GM12874 (cell line): ENCODE results near the gene RASL11B.

Source experiments
- TF ChIP-seq, protein P1 (sequence below): IDR thresholded peaks from 2 replicates; pipeline ENCODE4 v1.5.1; 2011; ENCODE audit warnings: low read depth, mild to moderate bottlenecking, control low read depth, low read length, moderate library complexity; ENCODE audit not compliant: insufficient read depth

The RASL11B gene

DNA sequence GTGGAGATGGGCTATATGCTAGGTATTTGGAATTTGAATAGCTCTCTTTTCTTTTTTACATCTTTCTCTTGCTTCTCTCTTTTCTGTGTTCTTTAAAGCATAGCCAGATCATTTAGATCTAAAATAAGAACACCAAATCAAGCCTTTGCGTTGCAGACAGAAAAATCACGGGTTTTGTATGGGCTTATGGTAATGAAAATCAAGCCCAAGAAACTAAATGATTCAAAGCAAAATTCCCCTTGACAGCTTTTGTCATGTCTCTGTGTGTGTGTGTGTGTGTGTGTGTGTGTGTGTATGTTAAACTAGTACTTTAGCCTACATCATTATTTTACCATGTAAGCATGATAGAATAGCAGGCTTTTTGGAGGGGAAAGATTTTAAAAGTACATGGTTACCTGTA is 1.8 kb upstream of the RASL11B start:
- TF ChIP-seq, protein P1, sequence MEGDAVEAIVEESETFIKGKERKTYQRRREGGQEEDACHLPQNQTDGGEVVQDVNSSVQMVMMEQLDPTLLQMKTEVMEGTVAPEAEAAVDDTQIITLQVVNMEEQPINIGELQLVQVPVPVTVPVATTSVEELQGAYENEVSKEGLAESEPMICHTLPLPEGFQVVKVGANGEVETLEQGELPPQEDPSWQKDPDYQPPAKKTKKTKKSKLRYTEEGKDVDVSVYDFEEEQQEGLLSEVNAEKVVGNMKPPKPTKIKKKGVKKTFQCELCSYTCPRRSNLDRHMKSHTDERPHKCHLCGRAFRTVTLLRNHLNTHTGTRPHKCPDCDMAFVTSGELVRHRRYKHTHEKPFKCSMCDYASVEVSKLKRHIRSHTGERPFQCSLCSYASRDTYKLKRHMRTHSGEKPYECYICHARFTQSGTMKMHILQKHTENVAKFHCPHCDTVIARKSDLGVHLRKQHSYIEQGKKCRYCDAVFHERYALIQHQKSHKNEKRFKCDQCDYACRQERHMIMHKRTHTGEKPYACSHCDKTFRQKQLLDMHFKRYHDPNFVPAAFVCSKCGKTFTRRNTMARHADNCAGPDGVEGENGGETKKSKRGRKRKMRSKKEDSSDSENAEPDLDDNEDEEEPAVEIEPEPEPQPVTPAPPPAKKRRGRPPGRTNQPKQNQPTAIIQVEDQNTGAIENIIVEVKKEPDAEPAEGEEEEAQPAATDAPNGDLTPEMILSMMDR, result no peak

DNA sequence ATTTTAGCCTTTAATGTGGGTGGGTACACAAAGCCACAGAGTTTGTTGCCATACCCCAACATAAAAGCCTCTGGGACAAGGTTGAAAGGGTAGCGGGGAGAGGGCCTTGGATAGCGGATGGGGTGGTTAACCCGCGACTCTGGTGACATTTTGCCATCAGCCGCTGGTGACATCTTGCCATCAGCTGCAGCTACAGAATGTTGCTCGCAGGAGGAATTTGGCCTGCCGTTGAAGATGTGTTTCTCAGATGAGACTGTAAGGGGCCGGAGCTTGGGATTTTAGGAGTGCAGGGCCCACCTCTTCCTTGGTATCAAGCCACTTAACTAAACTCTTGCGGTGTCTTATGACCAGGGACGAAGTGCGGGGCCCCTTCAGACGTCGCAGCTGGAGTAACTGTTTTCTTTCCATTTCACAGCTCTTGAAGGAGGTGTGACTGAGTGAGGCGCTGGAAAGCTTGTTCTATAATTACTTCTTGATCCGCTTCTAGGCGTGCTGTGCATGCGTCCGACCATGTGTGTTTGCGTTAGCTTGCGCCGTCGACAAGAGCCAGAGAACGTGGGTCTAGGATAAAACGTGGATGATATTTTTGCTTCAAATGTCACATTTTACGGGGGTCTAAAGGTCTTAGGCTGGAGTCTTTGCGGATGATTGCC is 820 bp upstream of the RASL11B start:
- TF ChIP-seq, protein P1, result no peak

DNA sequence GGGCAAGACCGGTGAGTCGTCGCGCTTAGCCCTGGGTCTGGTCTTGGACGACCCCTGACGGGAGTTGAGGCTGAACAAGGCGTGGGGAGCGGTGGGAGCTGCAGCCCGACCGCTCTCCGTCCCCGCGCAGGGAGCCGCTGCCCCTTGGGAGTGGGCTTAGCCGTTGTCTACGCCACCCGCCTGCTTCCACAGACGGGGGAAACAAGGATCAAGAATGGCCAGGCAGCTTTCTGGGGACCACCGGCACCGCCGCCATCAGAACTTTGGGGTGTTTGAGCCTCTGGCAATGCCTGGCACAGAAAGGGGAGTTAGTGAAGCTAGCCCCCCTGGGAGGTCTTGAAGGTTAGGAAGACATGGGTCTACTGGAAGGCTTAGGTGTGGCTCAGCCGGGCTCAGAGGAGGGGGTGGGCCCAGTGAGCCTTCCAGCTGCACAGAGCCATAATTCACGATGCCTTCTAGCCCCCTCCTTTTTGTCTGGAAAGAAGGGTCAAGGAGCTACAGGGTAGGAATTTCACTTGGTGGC is 583 bp downstream of the RASL11B start:
- TF ChIP-seq, protein P1, result no peak

DNA sequence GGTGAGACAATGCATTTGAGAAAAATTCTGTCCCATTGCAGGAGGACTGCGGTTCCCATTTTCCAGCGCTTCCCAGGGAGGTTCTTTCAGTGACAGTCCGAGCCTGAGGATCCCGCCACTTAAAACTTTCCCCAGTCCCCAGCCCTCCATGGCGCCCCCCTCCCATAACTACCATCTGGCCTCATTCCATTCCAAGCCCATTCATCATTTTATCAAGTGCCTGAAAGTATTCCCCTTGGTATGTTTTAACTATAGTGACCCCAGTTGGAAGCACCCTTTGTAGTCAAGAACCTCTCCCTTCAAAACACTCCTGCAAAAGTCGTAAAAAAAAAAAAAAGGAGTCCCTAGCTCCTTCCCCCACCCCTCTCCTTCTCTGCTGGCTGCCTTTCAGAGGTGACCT is 1.2 kb downstream of the RASL11B start:
- TF ChIP-seq, protein P1, result no peak

DNA sequence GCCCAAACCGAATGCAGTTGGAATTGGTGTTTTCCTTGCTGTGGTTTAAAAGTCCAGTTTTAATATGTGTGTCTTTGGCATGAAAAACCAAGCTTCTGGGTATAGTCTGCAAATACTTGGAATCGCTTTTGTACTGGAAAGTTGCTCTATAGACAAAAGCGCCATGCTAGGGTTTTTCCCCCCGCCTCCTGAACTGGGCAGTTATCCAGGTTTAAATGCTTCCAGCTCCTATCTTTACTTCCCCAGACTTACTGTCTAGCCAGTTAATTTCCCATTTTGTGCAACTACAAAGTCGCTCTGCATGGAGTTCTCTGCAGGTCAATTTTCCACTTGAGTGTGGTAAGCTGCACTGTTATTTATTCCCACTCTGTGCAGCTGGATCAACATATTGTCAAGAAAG is 2.7 kb downstream of the RASL11B start:
- TF ChIP-seq, protein P1, result no peak

DNA sequence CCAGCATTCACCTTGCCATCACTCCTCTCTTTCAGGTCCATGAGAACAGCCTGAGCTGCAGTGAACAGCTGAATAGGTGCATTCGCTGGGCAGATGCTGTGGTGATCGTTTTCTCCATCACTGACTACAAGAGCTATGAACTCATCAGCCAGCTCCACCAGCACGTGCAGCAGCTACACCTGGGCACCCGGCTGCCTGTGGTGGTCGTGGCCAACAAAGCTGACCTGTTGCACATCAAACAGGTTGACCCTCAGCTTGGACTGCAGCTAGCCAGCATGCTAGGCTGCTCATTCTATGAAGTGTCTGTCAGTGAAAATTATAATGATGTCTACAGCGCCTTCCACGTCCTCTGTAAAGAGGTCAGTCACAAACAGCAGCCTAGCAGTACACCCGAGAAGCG is 3.2 kb downstream of the RASL11B start:
- TF ChIP-seq, protein P1, result no peak

DNA sequence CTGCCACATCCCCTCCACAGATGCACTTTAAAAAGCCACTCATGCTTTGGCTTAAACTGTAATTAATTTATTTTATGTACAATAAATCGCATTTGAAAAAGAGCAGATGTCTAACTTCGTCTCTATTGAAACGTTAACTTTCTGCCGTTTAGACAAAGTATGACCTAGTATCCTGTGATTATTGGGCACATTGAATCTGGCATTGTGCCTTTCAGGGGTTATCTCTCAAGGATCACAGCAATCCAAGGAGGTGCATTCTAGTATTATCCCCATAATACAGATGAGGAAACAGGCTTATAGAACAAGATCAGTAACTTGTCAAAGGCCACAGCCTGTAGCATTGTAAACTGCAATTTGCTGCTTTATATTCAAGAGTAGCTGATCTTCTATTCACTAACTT is 4.6 kb downstream of the RASL11B start:
- TF ChIP-seq, protein P1, result no peak
